Measurements from ENCODE around the gene TARS2.

The TARS2 gene

DNA sequence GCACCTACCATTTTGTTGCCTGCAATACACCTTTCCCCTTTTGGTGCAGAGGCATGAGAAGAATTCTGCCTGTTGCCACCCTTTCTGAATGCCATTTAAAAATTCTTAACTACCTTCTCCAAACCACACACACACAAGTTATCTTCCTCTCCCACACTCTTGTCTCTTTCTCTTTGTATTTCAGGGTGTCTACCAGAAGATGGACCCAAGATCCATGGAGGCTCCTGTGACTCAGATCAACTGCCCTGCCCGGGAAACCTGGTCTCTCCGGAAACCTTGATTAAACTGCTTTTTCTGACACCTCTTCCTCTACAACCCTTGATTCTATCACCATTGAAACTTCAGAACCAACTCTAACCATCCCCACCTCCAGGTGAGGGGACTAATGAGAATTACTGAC is 2.4 kb upstream of the TARS2 start:
- Histone ChIP-seq H3K18ac (ENCODE audit: low read length) (no peak overlapping the region), H3K4me2 (ENCODE audit: low read length) (no peak overlapping the region), H3K9me3 (ENCODE audit: insufficient read depth, low read depth, low read length) (no peaks in the 10 kb centered on the region), H4K91ac (ENCODE audit: low read depth, low read length) (no peak overlapping the region), H3K9ac (ENCODE audit: low read length) (no peak overlapping the region), H3K36me3 (ENCODE audit: control insufficient read depth in 1 of 2, insufficient read depth in 2 of 2, low read length in 2 of 2) (peaks cover 0 to 2% of the 10 kb centered on the region in 2 experiments), H4K8ac (ENCODE audit: low read depth, low read length) (no peak overlapping the region), H3K27me3 (ENCODE audit: insufficient read depth, low read length) (no peaks in the 10 kb centered on the region), H4K12ac (ENCODE audit: low read depth, low read length) (no peak overlapping the region), H2AK5ac (ENCODE audit: low read length) (no peak overlapping the region), H3K4me1 (ENCODE audit: control insufficient read depth in 1 of 2, insufficient read depth in 2 of 2, low read length in 2 of 2) (peaks cover 4 to 6% of the 10 kb centered on the region in 2 experiments), H2BK120ac (ENCODE audit: insufficient read depth, low read length, poor library complexity) (no peak overlapping the region), H3K4me3 (ENCODE audit: low read depth, low read length) (no peak overlapping the region), H2AFZ (ENCODE audit: insufficient read depth, low read length, poor library complexity) (no peak overlapping the region), H3K27ac (ENCODE audit: low read depth, low read length) (no peak overlapping the region), H3K4ac (ENCODE audit: low read depth, low read length) (no peak overlapping the region), H2BK5ac (ENCODE audit: low read depth, low read length, poor library complexity) (no peak overlapping the region), H2BK12ac (ENCODE audit: low read length) (no peak overlapping the region), H3K79me2 (ENCODE audit: control insufficient read depth, insufficient read depth, low read length, poor library complexity) (peaks cover 3% of the 10 kb centered on the region), H3K23ac (ENCODE audit: low read length) (no peak overlapping the region), H3K79me1 (ENCODE audit: low read length) (peaks cover 4% of the 10 kb centered on the region), H3K14ac (ENCODE audit: low read length) (no peak overlapping the region)
- no CpG with 5 or more reads among the region's 2 CpGs for WGBS (ENCODE audit: extremely low coverage, insufficient coverage, insufficient read length)
- no peak for DNase-seq

DNA sequence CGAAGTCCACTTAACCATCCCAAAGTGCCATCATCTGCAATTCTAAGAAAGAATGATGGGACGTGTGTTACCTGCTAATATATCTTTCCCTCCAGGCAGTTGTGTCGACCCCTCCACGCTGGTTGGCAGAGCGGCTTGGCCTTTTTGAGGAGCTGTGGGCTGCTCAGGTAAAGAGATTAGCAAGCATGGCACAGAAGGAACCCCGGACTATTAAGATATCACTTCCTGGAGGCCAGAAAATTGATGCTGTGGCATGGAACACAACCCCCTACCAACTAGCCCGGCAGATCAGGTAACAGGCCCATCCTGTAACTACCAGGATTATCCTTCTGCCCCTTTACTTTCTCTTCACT is 520 bp downstream of the TARS2 start:
- H3K79me1 ChIP-seq (ENCODE audit: low read length), result peaks cover 4% of the 10 kb centered on the region
- peak overlapping the region; percentile 91 for H3K4me2 ChIP-seq (ENCODE audit: low read length)
- no peak overlapping the region for H2BK120ac ChIP-seq (ENCODE audit: insufficient read depth, low read length, poor library complexity)
- no peak overlapping the region for H2BK5ac ChIP-seq (ENCODE audit: low read depth, low read length, poor library complexity)
- H3K27ac ChIP-seq (ENCODE audit: low read depth, low read length), result no peak overlapping the region
- H3K4me3 ChIP-seq (ENCODE audit: low read depth, low read length), result peak overlapping the region; percentile 86
- no peak overlapping the region for H3K23ac ChIP-seq (ENCODE audit: low read length)
- peak overlapping the region; percentile 49 for H3K4ac ChIP-seq (ENCODE audit: low read depth, low read length)
- H2BK12ac ChIP-seq (ENCODE audit: low read length), result no peak overlapping the region
- peak overlapping the region; percentile 92 for H4K12ac ChIP-seq (ENCODE audit: low read depth, low read length)
- peak overlapping the region; percentile 92 for H4K8ac ChIP-seq (ENCODE audit: low read depth, low read length)
- H3K9ac ChIP-seq (ENCODE audit: low read length), result peak overlapping the region; percentile 72
- H3K36me3 ChIP-seq (ENCODE audit: control insufficient read depth in 1 of 2, insufficient read depth in 2 of 2, low read length in 2 of 2), result peaks cover 13 to 17% of the 10 kb centered on the region in 2 experiments
- peaks cover 4 to 6% of the 10 kb centered on the region in 2 experiments for H3K4me1 ChIP-seq (ENCODE audit: control insufficient read depth in 1 of 2, insufficient read depth in 2 of 2, low read length in 2 of 2)
- peaks cover 3% of the 10 kb centered on the region for H3K79me2 ChIP-seq (ENCODE audit: control insufficient read depth, insufficient read depth, low read length, poor library complexity)
- H3K14ac ChIP-seq (ENCODE audit: low read length), result peak overlapping the region; percentile 18
- DNase-seq, result no peak
- no peak overlapping the region for H2AK5ac ChIP-seq (ENCODE audit: low read length)
- H3K9me3 ChIP-seq (ENCODE audit: insufficient read depth, low read depth, low read length), result no peaks in the 10 kb centered on the region
- peak overlapping the region; percentile 45 for H4K91ac ChIP-seq (ENCODE audit: low read depth, low read length)
- H3K27me3 ChIP-seq (ENCODE audit: insufficient read depth, low read length), result no peaks in the 10 kb centered on the region
- H3K18ac ChIP-seq (ENCODE audit: low read length), result peak overlapping the region; percentile 11
- WGBS (ENCODE audit: extremely low coverage, insufficient coverage, insufficient read length), result no CpG with 5 or more reads among the region's 7 CpGs
- peak overlapping the region; percentile 73 for H2AFZ ChIP-seq (ENCODE audit: insufficient read depth, low read length, poor library complexity)

DNA sequence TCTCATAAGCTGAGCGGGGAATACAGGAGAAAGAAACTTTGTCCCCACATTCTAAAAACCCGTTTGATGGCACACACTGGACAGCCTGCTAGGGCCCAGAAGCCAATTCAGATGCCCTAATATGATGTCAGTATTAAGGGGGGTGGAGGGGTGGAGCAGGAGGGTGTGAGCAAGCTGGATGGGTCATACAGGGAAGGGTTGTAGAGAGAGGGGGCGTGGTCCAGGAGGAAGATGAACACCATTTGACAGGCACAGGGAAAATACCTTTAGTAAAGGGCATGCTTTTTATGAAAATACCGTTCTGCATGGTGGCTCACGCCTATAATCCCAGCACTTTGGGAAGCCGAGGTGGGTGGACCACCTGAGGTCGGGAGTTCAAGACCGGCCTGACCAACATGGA is 6.0 kb downstream of the TARS2 start:
- no CpG with 5 or more reads among the region's 8 CpGs for WGBS (ENCODE audit: extremely low coverage, insufficient coverage, insufficient read length)

DNA sequence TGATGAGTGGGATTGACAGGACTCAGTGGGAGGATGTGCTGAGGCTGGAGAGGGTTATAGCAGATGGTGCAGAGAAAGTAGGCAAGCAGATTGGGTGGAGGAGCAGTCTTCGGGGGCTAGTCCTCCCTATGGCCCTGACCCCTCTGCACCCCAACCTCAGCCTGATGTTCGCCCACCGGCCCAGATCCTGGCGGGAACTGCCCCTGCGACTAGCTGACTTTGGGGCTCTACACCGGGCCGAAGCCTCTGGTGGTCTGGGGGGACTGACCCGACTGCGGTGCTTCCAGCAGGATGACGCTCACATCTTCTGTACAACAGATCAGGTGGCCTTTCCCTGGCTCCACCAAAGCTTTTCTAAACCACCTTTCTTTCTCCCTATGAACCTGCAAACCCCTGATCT is 11.1 kb downstream of the TARS2 start:
- H3K27me3 ChIP-seq (ENCODE audit: insufficient read depth, low read length), result no peaks in the 10 kb centered on the region
- H3K79me1 ChIP-seq (ENCODE audit: low read length), result no peaks in the 10 kb centered on the region
- no peak overlapping the region for H3K4me2 ChIP-seq (ENCODE audit: low read length)
- no peak overlapping the region for H3K27ac ChIP-seq (ENCODE audit: low read depth, low read length)
- H2BK120ac ChIP-seq (ENCODE audit: insufficient read depth, low read length, poor library complexity), result no peak overlapping the region
- WGBS (ENCODE audit: extremely low coverage, insufficient coverage, insufficient read length), result no CpG with 5 or more reads among the region's 10 CpGs
- no peak overlapping the region for H3K18ac ChIP-seq (ENCODE audit: low read length)
- no peak overlapping the region for H4K91ac ChIP-seq (ENCODE audit: low read depth, low read length)
- no peak for DNase-seq
- H3K4ac ChIP-seq (ENCODE audit: low read depth, low read length), result no peak overlapping the region
- peaks cover 26 to 34% of the 10 kb centered on the region in 2 experiments for H3K36me3 ChIP-seq (ENCODE audit: control insufficient read depth in 1 of 2, insufficient read depth in 2 of 2, low read length in 2 of 2)
- H3K9ac ChIP-seq (ENCODE audit: low read length), result no peak overlapping the region
- H2AK5ac ChIP-seq (ENCODE audit: low read length), result no peak overlapping the region
- no peak overlapping the region for H2AFZ ChIP-seq (ENCODE audit: insufficient read depth, low read length, poor library complexity)
- H3K4me1 ChIP-seq (ENCODE audit: control insufficient read depth in 1 of 2, insufficient read depth in 2 of 2, low read length in 2 of 2), result no peaks in the 10 kb centered on the region
- no peaks in the 10 kb centered on the region for H3K9me3 ChIP-seq (ENCODE audit: insufficient read depth, low read depth, low read length)
- H4K12ac ChIP-seq (ENCODE audit: low read depth, low read length), result no peak overlapping the region
- no peak overlapping the region for H3K14ac ChIP-seq (ENCODE audit: low read length)
- H4K8ac ChIP-seq (ENCODE audit: low read depth, low read length), result no peak overlapping the region
- H2BK5ac ChIP-seq (ENCODE audit: low read depth, low read length, poor library complexity), result no peak overlapping the region
- no peak overlapping the region for H3K4me3 ChIP-seq (ENCODE audit: low read depth, low read length)
- no peak overlapping the region for H2BK12ac ChIP-seq (ENCODE audit: low read length)
- H3K23ac ChIP-seq (ENCODE audit: low read length), result no peak overlapping the region
- H3K79me2 ChIP-seq (ENCODE audit: control insufficient read depth, insufficient read depth, low read length, poor library complexity), result no peaks in the 10 kb centered on the region

More for the DNA sequence above, 6.0 kb downstream of the TARS2 start:
- H3K4me3 ChIP-seq (ENCODE audit: low read depth, low read length), result no peak overlapping the region
- H2AK5ac ChIP-seq (ENCODE audit: low read length), result no peak overlapping the region
- no peaks in the 10 kb centered on the region for H3K9me3 ChIP-seq (ENCODE audit: insufficient read depth, low read depth, low read length)
- no peak overlapping the region for H3K27ac ChIP-seq (ENCODE audit: low read depth, low read length)
- H3K27me3 ChIP-seq (ENCODE audit: insufficient read depth, low read length), result no peaks in the 10 kb centered on the region
- H2BK120ac ChIP-seq (ENCODE audit: insufficient read depth, low read length, poor library complexity), result no peak overlapping the region
- DNase-seq, result no peak
- H3K4me1 ChIP-seq (ENCODE audit: control insufficient read depth in 1 of 2, insufficient read depth in 2 of 2, low read length in 2 of 2), result peaks cover 0 to under 1% of the 10 kb centered on the region in 2 experiments
- no peak overlapping the region for H3K18ac ChIP-seq (ENCODE audit: low read length)
- no peak overlapping the region for H3K23ac ChIP-seq (ENCODE audit: low read length)
- H2BK12ac ChIP-seq (ENCODE audit: low read length), result no peak overlapping the region
- no peaks in the 10 kb centered on the region for H3K79me2 ChIP-seq (ENCODE audit: control insufficient read depth, insufficient read depth, low read length, poor library complexity)
- H3K4ac ChIP-seq (ENCODE audit: low read depth, low read length), result no peak overlapping the region
- H2BK5ac ChIP-seq (ENCODE audit: low read depth, low read length, poor library complexity), result no peak overlapping the region
- H2AFZ ChIP-seq (ENCODE audit: insufficient read depth, low read length, poor library complexity), result no peak overlapping the region
- H3K9ac ChIP-seq (ENCODE audit: low read length), result peak overlapping the region; percentile 25
- peaks cover 32 to 37% of the 10 kb centered on the region in 2 experiments for H3K36me3 ChIP-seq (ENCODE audit: control insufficient read depth in 1 of 2, insufficient read depth in 2 of 2, low read length in 2 of 2)
- H4K12ac ChIP-seq (ENCODE audit: low read depth, low read length), result no peak overlapping the region
- H3K4me2 ChIP-seq (ENCODE audit: low read length), result no peak overlapping the region
- H4K8ac ChIP-seq (ENCODE audit: low read depth, low read length), result no peak overlapping the region
- no peak overlapping the region for H4K91ac ChIP-seq (ENCODE audit: low read depth, low read length)
- no peaks in the 10 kb centered on the region for H3K79me1 ChIP-seq (ENCODE audit: low read length)
- H3K14ac ChIP-seq (ENCODE audit: low read length), result no peak overlapping the region
